Hematopoietic multipotent progenitor cell treated with erythropoietin and hydrocortisone succinate and interleukin-3 and kit ligand, for 15 days (in vitro differentiated cells): Measurements from ENCODE around the gene CHI3L1.

Experiments
- DNase-seq: peaks from one replicate; pipeline ENCODE4 v3.0.0-alpha.2; 2015; ENCODE audit warnings: low spot score

The CHI3L1 gene

GRCh38 chr1:203133970-203134725 is 52.4 kb downstream of the CHI3L1 start:
- no peak for DNase-seq

DNA sequence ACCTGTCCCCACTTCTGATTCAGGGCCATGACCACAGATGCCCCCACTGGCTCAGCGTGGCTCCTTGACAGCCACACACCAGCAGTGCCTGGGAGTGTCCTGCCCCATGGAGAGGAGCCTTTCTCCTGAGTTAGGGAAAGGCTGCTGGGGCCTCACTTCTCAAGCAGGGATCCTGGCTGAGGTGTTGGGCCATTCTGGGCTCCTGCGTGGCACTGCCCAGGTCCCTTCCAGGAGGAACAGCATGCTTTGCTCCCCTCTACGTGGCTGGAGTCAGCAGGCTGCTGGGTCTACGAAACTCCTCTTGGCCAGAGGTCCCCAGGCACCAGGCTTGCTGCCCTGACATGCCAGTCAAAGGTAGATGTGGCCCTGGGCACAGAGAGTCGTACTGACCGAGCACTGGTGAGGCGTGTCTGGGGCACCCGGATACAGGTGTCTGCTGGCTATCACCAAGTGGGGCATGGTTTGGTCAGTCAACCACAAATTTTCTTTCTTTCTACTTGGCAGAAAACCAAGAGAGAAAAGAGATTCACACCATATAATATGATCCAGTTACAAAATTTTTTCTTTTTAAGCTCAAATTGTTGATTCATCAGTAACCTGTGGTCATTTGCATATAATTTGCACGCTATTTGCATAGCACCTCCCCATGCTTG is 54.8 kb downstream of the CHI3L1 start:
- DNase-seq, result no peak

- DNase-seq, result no peak
Observed at GRCh38 chr1:203130358-203130985, 56.0 kb downstream of the CHI3L1 start.

- no peak for DNase-seq
Observed at GRCh38 chr1:203129501-203130231, 56.8 kb downstream of the CHI3L1 start.
